HG02798 (cell line): Measurements from ENCODE around the gene LIPC.

ENCODE experiments used
- ATAC-seq: cut with Tn5 transposase; IDR thresholded peaks from one replicate; pipeline ENCODE4 v1.9.1; 2021; ENCODE audit warnings: mild to moderate bottlenecking; ENCODE audit not compliant: unreplicated experiment, poor library complexity

LIPC gene

GRCh38 chr15:58549013-58549784 is 117.4 kb downstream of the LIPC start:
- no peak for ATAC-seq

GRCh38 chr15:58549785-58550074 is 117.9 kb downstream of the LIPC start:
- no peak for ATAC-seq

- no peak for ATAC-seq
Observed at GRCh38 chr15:58551084-58551763, 119.4 kb downstream of the LIPC start.

- no peak for ATAC-seq
Observed at GRCh38 chr15:58551764-58552504, 120.1 kb downstream of the LIPC start.

- ATAC-seq = no peak
Observed at GRCh38 chr15:58552505-58553364, 120.9 kb downstream of the LIPC start.

- no peak for ATAC-seq
Observed at GRCh38 chr15:58553365-58553918, 121.7 kb downstream of the LIPC start.

- ATAC-seq = no peak
Observed at GRCh38 chr15:58554758-58555157, 123.0 kb downstream of the LIPC start.

GRCh38 chr15:58555162-58556027 is 123.6 kb downstream of the LIPC start:
- no peak for ATAC-seq

- ATAC-seq = no peak
Observed at GRCh38 chr15:58556028-58556361, 124.2 kb downstream of the LIPC start.

GRCh38 chr15:58556541-58556940 is 124.8 kb downstream of the LIPC start:
- ATAC-seq = no peak

- no peak for ATAC-seq
Observed at GRCh38 chr15:58558777-58559176, 127.0 kb downstream of the LIPC start.

GRCh38 chr15:58559904-58560588 is 128.3 kb downstream of the LIPC start:
- no peak for ATAC-seq

GRCh38 chr15:58561321-58561720 is 129.5 kb downstream of the LIPC start:
- ATAC-seq = no peak

GRCh38 chr15:58562135-58562534 is 130.3 kb downstream of the LIPC start:
- no peak for ATAC-seq

GRCh38 chr15:58564981-58565380 is 133.2 kb downstream of the LIPC start:
- no peak for ATAC-seq

- no peak for ATAC-seq
Observed at GRCh38 chr15:58565619-58566018, 133.8 kb downstream of the LIPC start.

GRCh38 chr15:58566029-58566428 is 134.2 kb downstream of the LIPC start:
- no peak for ATAC-seq

GRCh38 chr15:58568157-58568571 is 136.4 kb downstream of the LIPC start:
- no peak for ATAC-seq

- no peak for ATAC-seq
Observed at GRCh38 chr15:58569455-58569854, 137.7 kb downstream of the LIPC start.
